GM10266 (cell line): ENCODE results near the gene EFCAB9.
A peak's percentile ranks its signal among the peaks of the same experiment; 100 is the strongest.

ENCODE experiments used
- DNase-seq: peaks from one replicate; pipeline ENCODE4 v3.0.0; 2012; ENCODE audit errors: extremely low spot score
- TF ChIP-seq, protein P1 (sequence below): IDR thresholded peaks from 2 replicates; pipeline ENCODE4 v1.5.1; 2012; ENCODE audit warnings: mild to moderate bottlenecking, low read depth; ENCODE audit not compliant: control insufficient read depth, insufficient read depth; ENCODE audit errors: missing control alignments

EFCAB9 gene

DNA sequence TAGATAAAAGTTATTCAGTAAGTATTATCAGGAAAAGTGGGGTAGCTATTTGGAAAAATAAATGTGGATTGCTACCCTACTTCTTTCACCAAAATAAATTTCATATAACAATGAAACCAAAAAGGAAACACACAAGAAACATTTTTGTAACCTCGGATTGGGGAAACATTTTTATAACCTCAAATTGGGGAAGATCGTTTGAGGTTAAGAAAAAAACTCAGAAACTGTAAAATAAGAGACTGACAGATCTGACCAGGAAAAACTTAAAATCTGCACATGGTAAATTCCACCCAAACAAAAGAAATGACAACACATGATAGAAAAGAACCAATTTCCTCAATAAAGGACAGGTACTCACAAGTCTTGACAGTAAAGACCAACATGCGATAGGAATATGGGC, 13.5 kb downstream of the EFCAB9 start:
- TF ChIP-seq, protein P1, sequence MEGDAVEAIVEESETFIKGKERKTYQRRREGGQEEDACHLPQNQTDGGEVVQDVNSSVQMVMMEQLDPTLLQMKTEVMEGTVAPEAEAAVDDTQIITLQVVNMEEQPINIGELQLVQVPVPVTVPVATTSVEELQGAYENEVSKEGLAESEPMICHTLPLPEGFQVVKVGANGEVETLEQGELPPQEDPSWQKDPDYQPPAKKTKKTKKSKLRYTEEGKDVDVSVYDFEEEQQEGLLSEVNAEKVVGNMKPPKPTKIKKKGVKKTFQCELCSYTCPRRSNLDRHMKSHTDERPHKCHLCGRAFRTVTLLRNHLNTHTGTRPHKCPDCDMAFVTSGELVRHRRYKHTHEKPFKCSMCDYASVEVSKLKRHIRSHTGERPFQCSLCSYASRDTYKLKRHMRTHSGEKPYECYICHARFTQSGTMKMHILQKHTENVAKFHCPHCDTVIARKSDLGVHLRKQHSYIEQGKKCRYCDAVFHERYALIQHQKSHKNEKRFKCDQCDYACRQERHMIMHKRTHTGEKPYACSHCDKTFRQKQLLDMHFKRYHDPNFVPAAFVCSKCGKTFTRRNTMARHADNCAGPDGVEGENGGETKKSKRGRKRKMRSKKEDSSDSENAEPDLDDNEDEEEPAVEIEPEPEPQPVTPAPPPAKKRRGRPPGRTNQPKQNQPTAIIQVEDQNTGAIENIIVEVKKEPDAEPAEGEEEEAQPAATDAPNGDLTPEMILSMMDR, result no peak
- no peak for DNase-seq

DNA sequence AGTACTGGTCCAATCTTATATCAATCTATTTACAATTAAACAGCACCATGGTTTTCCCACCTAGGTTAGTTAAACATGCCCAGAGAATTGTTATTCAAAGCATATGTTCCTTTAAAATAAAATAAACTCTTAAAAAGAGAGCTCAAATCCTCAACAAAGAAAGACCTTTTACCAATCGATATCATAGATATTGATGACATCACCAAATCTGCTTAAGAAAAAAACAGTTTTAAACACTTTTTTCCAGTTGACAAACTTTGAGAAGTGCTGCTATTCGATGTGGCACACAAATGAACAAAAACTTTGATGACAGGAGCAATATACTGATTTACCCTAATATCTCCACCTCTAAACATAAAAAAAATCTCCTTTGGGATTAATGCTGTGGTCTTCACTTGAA, 15.7 kb downstream of the EFCAB9 start:
- no peak for DNase-seq
- TF ChIP-seq, protein P1, result no peak

DNA sequence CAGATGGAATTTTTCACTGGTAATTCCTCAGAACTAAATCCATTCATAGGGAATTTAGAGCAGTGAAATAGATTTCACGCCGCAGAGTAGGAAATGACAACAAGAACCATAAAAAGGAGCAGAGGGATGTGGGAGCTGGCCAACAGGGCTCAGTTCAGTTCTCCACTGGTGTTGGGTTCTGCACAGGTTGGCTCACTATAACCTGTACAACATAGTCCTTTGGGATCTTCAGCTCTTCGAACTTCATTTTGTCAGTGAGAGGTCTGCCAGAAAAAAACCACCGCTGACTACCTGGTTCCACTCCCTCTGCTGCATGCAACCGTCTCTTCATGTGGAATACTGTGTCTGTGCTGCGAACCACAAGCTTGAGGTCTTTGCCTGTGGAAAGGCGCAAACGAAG, 17.7 kb downstream of the EFCAB9 start:
- TF ChIP-seq, protein P1, result no peak
- DNase-seq, result no peak

DNA sequence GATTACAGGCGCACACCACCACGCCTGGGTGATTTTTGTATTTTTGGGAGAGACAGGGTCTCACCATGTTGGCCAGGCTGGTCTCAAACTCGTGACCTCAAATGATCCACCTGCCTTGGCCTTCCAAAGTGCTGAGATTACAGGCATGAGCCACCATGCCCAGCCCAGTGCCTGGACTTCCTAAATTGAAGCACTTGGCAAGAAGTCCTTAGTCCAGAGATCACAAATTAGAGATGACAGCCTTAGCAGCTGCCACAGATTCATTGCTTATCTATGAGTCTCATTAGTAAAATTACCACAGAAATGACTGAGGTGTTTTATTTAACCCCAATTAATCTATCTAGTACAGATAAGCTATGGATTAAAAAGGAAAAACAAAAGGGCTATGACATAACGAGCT, 19.2 kb downstream of the EFCAB9 start:
- DNase-seq, result no peak

DNA sequence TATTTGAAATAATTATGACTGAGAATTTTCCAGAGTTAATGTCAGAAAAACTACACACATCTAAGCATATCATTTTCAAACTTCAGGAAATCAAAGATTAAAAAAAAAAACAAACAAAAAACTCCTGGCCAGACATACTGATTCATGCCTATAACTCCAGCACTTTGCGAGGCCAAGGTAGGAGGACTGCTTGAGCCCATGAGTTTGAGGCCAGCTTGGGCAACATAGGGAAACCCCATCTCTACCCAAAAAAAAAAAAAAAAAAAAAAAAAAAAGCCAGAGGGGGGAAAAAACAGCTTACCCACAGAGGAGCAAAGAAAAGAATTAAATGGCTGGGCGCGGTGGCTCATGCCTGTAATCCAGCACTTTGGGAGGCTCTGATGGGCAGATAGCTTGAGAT, 22.4 kb downstream of the EFCAB9 start:
- TF ChIP-seq, protein P1, result no peak
- DNase-seq, result no peak

More for the DNA sequence above, 19.2 kb downstream of the EFCAB9 start:
- TF ChIP-seq, protein P1, result no peak

DNA sequence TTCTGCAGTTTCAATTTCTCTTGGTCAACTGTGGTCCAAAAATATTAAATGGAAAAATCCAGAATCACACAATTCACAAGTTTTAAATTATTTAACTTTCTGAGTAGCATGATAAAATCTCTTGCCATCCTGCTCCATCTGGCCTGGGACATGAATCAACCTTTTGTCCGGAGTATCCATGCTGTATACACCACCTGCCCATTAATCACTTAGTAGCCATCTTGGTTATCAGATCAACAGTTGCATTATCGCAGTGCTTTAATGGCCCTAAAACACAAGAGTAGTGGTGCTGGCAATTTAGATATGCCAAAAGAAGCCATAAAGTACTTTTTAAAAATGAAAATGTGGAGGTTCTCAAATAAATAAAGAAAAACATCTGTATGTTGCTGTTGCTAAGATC, 25.3 kb downstream of the EFCAB9 start:
- TF ChIP-seq, protein P1, result no peak
- no peak for DNase-seq

DNA sequence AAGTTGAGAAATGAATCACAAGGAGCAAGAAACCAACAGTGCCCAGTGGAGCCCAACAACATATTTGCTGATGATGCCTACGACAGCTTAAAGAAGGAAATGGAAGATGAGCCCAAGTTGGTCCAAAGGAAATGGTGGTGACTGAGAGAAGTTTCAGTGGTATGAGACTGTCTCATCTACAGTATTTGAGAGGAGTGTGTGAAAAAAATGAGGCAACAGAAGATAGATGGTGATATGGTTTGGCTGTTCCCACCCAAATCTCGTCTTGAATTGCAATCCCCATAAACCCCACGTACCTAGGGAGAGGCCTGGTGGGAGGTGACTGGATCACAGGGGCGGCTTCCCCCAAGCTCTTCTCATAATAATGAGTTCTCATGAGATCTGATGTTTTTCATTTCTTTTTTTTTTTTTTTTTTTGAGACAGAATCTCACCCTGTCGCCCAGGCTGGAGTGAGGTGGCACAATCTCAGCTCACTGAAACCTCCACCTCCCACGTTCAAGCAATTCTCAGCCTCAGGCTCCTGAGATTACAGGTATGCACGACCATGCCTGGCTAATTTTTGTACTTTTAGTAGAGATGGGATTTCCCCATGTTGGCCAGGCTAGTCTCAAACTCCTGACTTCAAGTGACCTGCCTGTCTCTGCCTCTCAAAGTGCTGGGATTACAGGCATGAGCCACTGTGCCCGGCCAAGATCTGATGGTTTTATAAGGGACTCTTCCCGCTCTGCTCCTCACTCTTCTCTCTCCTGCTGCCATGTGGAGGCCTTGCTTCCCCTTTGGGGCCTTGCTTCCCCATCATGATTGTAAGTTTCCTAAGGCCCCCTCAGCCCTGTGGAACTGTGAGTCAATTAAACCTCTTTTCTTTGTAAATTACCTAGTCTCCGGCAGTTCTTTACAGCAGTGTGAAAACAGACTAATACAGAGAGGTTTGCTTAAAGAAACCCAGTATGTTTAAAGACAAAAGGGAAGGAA, 30.2 kb downstream of the EFCAB9 start:
- DNase-seq, result peak; percentile 46
- TF ChIP-seq, protein P1, result no peak
